NCI-H82 (cell line): ENCODE measurements around the gene PRKG1.
"Not testable (repeated sequence)": the region's sequence is repeated elsewhere in the genome, so short reads cannot be mapped to it uniquely, and the experiment has no call there.

Source experiments
- DNase-seq: peaks from one replicate; lab custom pipeline; 2025; lab: John Stamatoyannopoulos, UW

Gene PRKG1

DNA sequence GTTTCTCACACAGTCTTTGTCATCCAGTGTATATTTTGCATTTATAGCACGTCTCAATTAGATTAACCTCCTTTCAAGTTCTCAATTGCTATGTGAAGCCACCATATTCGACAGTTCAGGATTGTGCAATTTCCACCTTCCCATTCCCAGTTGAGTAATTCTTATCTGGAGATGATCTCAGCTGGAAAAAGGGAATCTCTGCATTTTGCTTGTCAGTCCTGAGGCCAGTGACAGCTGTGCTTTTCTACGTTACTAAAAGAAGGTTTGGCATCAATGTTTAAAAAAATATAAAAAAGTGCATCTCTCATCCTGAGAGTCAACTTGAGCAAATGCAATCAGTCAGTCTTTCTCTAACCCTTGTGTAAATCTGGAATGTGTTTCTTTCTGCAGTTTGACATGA, 247.7 kb downstream of the PRKG1 start:
- DNase-seq = no peak

DNA sequence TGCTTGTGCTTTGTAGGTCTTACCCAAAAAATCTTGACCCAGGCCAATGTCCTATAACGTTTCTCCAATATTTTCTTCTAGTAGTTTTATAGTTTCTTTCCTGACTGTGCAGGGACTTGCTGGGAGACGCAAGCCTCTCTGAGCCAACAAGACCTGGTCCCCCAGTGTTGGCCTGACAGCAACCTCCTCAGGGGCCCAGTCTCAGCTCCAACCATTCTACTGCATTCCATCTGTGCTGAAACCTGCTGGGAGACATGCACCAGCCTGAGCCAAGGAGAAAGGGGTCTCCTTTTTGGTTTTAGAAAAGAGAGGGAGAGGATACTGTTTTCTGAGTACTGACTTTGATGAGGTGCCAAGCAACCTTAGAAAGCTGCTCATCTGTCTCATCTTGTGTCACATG, 251.4 kb downstream of the PRKG1 start:
- no peak for DNase-seq

DNA sequence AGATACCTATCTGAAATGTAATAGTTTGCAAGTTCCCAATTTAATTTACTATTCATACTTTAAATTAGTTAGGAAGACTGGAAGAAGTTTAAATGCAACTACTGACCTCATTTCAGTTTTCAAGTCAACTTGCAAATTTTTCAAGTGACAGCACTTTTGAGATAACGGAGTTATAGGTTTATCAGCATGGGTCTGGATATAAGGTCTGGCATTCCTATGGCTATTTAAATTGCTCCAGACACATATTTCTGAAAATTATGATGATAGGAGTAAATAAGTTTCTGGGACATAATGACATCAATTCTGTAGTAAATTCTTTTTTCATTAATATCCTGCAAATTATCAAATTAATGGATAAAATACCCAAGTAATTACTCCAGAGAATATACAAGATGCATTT, 251.9 kb downstream of the PRKG1 start:
- no peak for DNase-seq

DNA sequence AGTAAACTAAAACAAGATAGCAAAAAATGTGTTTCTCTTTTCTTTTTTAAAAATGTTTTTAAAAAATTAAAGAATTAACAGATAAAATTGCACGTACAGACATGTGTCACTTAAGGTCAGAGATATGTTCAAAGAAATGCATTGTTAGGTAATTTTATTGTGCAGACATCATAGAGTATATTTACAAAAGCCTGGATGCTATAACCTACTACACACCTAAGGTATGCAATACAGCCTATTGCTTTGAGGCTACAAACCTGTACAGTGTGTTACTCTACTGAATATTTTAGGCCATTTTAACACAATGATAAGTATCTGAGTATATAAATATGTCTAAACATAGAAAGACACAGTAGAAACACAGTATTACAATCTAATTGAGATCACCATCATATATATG, 253.1 kb downstream of the PRKG1 start:
- no peak for DNase-seq

DNA sequence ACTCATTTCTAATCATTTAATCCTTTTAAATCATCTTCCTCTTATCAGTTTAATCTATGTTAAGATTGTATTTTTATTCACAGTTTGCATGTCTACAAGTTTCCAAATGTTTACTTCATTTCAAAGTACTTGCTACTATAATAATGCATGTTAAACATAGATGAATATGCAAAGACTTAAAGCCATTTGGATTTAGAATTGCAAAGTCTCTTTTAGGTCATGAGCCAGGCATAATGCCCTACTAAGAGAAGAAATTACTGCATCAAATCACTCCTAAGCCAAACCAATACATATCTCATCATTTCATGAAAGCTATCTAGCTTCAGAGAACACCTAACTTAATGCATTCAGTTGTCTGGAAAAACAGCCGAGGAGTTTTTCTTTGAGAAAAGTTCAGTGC, 266.1 kb downstream of the PRKG1 start:
- no peak for DNase-seq

DNA sequence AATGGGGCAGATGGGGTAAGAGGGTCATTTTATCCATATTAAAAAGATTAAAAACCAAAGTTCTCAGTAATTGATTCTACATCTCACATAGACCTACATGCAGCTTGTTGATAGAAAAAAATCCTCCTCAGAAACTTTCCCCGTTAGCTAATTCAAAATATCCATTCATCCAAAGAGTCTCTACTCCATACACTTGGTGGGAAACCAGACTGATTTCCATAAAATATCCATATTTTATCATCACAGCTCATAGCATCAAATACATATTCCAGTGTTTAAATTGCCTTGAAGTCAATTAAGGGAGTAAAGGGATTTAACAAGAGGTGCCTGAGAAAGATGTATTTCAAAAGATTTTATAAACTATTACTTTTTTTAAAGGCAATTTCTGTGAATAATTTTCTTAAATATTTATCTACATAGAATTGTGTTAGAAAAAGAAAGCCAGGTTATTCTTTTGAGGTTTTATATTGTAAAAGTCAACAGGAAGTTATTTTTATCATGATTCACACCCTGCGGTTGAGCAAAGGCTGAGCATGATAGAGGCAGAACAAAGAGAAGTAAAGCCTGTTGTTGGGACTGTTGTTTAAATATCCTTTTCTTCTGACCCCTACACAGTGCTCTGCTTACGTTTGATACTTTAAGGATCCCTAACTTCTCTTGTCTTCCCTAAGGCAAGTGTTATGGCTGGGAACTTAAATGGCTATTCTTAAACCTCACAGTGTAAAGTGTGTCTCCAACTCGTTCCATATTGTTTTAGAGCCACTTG, 266.7 kb downstream of the PRKG1 start:
- DNase-seq = no peak

DNA sequence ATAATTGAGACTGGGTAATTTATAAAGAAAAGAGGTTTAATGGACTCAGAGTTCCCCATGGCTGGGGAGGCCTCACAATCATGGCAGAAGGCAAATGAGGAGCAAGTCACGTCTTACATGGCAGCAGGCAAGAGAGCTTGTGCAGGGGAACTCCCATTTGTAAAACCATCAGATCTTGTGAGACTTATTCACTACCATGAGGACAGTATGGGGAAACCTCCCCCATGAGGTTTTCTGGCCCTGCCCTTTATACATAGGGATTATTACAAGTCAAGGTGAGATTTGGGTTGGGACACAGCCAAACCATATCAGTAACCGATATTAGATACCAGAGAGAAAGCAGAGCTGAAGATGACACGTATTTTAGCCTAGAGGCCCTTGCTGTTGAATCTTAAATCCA, 267.5 kb downstream of the PRKG1 start:
- DNase-seq = not testable (repeated sequence)

DNA sequence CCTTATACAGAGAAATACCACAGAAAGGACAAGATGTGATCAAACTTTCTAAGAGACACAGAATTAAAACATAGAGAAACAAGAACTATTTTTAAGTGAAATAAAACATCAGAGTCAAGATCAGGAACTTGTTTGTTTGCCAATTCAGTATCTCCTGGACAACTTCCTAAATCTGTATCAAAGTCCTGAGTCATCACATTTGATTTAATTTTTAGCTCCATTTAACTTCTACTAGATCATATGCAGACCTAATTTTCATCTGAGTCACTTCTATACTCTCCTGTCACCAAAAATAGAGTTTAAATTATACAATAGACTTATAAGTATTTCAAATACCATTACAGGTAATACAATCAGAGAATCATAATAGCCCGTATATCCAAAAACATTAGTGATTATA, 268.1 kb downstream of the PRKG1 start:
- no peak for DNase-seq

DNA sequence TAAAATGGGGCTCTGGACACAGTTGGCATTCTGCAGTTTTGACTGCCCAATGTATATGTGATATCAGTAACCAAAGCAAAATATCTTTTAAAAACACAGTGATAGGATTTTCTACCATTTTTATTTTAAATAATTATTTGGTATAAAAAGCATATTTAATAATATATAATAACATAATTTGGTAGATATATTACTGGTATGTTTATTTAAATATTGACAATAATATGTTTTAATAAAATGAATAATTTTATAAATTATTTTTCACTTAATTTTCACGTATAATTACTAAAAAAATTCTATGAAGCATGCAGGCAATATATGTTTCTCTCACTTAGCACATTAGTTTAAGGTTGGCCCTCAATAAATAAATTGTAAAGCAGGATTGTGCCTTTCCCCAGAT, 269.1 kb downstream of the PRKG1 start:
- DNase-seq = no peak

DNA sequence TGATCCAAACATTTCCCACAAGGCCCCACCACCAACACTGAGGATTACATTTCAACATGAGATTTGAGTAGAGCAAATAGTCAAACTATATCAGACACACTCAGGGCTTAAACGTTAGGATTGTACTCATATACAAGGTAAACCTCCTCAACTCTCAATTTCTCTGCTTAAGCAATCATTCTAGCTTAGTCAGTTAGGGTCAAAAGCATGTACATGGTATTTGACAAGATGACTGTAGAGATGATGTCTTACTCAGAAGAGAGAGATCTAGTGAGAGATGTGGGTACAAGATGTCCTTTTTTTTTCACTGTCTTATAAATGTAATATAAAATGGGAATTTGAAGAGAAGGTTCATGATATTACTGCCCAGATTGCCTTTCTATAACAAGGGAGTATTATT, 270.1 kb downstream of the PRKG1 start:
- no peak for DNase-seq

DNA sequence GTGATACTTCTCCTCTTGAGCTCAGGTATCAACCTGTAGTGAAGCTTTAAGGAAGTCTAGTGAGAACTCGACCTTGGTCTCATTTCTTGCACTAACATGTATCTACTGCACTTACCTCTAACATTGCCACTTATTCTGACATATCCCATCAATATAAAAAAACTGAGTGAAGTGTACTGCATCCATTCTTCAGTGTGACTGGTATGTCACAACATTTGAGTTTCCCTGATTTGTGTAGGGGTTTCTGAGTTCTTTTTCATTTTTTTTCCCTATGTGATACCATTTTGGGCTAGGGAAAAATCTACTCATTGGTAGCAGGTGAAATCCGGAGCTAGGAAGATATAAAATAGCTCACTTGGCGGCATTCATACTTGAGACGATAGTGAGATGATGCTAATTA, 274.3 kb downstream of the PRKG1 start:
- no peak for DNase-seq

DNA sequence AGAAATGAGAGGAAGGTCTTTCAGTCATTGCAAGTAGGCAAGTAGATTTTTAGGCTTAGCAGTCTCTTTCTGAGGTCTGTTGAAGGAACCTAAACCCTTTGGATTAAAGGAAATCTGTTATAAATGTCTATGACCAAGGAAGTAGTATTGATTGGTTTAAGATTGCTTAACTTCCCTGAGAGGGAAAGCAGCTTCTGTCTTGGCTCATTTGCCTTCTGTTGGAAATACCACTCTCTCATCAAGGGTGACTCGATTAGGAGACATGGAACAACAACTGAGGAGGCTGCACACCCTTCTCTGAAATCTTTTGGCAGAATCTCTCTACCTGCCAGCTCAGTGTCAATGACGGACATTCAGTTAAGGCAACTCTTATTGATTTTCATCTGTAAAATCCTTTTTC, 282.9 kb downstream of the PRKG1 start:
- DNase-seq = no peak

DNA sequence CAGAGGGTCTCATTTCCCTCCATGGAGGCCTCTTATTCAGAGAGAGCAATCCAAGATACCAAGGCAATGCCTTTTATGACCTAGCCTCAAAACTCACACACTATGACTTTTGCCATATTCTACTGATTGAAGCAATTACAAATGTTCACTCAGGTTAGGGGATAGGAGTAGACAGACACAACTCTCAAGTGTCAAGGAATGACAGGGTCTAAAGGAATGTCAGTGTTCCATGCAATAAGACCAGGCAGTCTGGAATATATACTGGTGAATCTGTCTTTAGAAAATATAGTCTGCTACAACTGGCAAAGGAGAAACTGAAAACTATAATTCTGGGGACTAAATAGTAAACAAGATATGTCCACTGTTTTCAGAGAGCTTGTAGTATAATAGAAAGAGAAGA, 283.9 kb downstream of the PRKG1 start:
- DNase-seq = no peak

DNA sequence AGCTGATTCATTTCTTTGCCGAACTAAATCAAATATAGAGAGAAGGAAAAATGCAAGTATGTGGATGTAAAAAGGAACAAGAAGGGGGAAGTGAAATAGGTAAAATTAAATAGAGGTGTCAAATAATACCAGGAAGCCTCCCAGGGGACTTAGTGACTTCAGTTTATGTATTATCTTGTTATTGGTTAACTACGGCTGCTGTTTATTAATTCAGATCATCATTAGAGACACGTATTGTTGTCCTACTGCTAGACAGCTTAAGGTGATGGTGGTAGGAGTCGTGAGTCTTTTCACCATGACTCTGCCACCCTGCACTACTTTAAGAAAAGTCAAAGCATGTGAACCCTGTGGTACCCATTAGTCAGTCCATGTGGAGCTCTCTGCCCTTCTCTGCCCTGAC, 289.1 kb downstream of the PRKG1 start:
- DNase-seq = no peak

DNA sequence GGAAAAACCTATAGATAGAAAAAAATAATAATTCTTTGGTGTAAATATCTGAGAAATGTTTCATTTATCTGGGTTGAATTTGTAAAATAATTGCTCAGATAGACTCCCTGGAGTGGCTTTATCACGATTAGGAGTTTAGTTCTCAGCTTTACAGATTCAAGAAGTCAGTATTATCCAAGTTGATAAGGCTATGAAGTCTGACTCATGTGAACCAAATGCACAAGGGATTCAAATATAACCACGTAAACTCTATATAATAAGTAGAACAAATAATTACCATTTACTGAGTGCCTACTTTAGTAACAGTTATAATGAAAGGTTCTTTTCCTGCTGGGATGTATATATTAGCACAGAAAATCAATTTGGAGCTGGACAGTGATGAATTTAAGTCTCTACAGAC, 290.4 kb downstream of the PRKG1 start:
- no peak for DNase-seq

DNA sequence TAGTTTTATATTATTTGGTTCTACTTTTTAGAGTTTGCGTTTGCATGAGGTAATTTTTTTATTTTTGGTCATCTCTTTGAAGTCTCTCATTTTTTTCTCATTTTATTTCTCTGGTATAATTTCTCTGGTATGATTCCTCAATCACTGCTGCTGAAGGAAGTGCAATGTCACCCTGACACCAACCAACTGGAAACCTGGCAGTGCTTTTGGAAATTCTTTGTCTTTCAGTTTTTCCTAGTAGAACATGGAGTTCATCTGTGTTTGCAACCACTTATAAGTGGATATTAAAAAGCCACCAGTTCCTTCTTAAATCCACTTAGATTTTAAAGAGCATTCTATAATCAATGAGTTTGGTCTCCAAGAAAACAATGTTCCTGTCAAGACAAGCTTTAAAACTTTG, 291.8 kb downstream of the PRKG1 start:
- DNase-seq = no peak

DNA sequence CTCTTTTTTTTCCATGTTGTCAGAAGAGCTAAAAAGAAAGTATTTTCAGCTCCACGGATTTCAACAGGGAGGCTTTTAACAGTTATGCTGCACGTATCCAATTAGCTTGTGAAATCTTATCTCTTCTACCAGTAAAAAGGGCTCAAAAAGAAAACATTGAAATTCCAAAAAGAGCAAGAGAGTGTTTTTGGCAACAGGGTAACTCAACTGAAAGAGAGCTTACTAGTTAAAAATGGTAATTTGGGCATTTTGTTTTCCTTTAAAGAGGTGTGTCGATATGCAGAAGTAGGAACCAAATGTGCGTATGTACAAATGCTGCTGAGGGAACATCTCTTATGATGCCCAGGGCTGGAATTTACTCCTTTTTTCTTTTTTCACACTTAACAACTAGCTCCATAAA, 292.8 kb downstream of the PRKG1 start:
- DNase-seq = no peak

DNA sequence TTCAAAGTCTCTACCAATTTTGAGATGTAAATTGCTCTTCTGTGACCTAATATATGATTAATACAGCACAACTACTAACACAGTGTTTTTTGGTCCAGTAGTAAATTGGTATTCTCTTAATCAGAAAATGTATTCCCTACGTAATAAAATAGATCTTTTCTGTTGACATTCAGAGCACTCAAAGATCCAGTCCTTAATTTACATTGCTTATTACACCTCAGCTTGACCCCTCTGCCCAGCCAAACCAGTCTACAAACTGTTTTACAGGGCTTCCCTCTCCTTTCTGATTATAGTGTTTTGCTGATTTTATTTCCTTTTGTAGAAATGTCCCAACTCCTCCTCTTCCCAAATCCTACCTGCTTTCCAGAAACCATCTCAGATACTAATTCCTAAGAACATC, 293.4 kb downstream of the PRKG1 start:
- DNase-seq = no peak

DNA sequence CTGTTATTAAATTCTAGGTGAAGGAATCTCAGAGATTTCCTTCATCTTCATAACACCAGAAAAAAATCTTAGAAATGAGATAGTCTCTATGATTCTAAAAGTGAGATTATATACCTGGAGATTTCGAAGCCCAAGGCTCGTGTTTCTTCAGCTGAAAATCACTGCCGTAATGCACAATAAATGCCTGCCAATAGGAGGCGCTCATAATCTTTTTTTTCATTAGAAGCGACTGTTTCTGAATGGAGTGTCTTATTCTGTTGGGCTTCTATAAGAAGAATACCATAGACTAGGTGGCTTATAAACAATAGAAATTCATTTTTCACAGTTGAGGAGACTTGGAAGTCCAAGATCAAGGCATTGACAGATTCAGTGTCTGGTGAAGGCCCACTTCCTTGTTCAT, 294.7 kb downstream of the PRKG1 start:
- peak; percentile 3 for DNase-seq

DNA sequence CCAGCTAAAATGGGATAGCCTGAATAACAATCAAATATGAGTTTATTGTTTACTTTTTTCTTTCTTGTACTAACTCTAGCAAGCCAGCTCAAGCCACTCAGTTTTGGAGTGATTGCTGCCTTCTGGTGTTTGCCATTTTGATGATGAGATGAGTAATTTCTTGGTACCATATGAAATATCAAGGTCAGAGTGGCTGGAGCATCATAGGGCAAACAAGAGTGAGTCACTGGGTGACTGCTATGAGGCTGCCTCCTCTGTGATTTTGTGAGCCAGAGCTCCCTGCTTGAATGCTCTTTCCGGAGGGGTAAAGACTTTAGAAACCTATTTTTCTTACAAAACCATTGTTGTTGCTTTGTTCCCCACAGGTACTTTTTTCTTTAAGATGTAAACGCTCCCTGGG, 295.6 kb downstream of the PRKG1 start:
- DNase-seq = no peak

DNA sequence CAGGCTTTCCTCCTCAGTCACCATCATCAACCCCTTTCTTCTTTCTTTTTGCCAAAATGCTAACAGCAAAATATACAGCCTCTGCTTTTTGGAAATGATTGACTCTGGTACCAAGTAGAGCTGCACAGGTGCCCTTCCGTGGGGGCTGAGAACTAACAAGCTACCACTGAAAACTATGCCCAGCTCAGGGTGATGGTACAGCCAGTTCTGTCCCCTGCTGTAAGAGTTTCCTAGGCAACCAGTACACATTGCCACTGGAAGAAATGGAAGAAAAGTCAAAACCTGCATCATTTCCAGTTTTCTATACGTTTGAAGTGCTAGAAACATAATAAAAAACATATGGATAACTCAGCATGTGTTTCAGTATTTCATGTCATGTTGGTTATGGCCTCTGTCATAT, 297.5 kb downstream of the PRKG1 start:
- DNase-seq = no peak

DNA sequence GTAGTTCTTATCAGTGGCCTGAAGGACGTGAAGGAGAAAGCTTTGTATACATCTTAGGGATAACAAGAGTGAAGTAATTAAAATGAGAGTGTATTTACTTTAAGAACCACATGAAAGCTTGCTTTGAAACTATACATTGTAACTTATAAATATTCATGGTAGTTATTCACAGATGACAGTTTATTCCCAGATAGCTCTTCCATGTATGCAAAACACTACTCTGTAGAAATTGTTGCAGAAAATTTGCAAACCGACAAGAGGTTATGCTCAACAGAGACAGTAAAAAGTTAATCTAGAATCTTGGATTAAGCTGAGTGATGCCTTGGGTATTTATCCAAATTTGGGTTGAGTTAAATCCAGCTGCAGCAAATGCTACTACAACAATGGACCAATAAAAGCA, 301.5 kb downstream of the PRKG1 start:
- DNase-seq = no peak

DNA sequence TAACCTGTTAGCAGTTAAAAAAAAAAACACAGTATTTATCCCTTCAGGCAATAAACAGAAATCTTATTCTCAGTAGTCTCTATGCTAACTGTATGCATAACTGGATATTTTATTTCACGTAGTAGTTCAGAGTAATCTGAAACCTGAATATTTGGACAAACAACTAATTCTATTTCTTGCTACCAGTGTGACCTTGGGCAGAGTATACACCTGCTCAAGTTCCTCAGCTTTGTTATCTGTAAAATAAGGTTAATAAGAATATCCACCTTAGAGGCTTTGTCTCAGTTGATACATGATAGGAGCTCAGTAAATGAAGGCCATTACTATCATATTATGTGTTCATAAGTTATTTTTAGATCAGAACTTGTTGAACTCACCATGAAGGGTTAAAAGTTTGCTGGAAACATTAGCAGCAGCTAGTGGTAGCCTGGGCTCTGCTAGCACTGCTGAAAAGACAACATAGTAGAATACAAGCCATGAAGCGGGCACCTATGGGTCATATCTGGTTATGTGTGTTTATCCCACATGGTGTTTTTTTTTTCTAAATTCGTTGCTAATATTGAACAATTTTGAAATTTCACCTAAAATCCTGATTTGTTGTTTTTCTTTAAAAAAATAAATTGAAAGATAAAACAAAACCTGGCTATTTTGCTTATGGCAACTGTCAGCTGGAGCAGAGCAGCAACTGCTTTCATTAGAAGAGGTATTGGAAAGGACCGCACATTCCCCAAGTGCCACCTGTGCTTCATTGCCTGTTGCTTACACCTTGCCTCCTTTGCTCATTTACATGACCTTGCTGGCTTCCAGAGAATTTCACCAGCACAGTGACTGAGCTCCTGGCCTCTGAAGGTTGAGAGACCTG, 303.0 kb downstream of the PRKG1 start:
- no peak for DNase-seq
